ENCODE results near the gene AKAP1.

The AKAP1 gene

GRCh38 chr17:57107498-57108101 is 22.6 kb downstream of the AKAP1 start:
- H3K4me3 ChIP-seq (ENCODE audit: low read depth, low read length): no peak overlapping the region
- DNase-seq (ENCODE audit: low read depth): no peak
- in situ Hi-C loops (cut with HindIII; ENCODE audit: low sequenced_read_pairs): no loop called here
- no peak for TF ChIP-seq CTCF (IDR thresholded peaks at IDR 0.05; ENCODE audit: low read depth, low read length, missing control alignments)

GRCh38 chr17:57108671-57109392 is 23.8 kb downstream of the AKAP1 start:
- in situ Hi-C loops (cut with HindIII; ENCODE audit: low sequenced_read_pairs): no loop called here
- no peak for DNase-seq (ENCODE audit: low read depth)
- no peak overlapping the region for H3K4me3 ChIP-seq (ENCODE audit: low read depth, low read length)
- TF ChIP-seq CTCF (IDR thresholded peaks at IDR 0.05; ENCODE audit: low read depth, low read length, missing control alignments): no peak

- H3K4me3 ChIP-seq (ENCODE audit: low read depth, low read length): no peak overlapping the region
- in situ Hi-C loops (cut with HindIII; ENCODE audit: low sequenced_read_pairs): no loop called here
- TF ChIP-seq CTCF (IDR thresholded peaks at IDR 0.05; ENCODE audit: low read depth, low read length, missing control alignments): peak; percentile 38
- no peak for DNase-seq (ENCODE audit: low read depth)
These were observed 24.5 kb downstream of the AKAP1 start for GRCh38 chr17:57109393-57110151.

- no peak overlapping the region for H3K4me3 ChIP-seq (ENCODE audit: low read depth, low read length)
- TF ChIP-seq CTCF (IDR thresholded peaks at IDR 0.05; ENCODE audit: low read depth, low read length, missing control alignments): no peak
- no peak for DNase-seq (ENCODE audit: low read depth)
- in situ Hi-C loops (cut with HindIII; ENCODE audit: low sequenced_read_pairs): no loop called here
These were observed 25.1 kb downstream of the AKAP1 start for GRCh38 chr17:57110152-57110542.

- TF ChIP-seq CTCF (IDR thresholded peaks at IDR 0.05; ENCODE audit: low read depth, low read length, missing control alignments): no peak
- in situ Hi-C loops (cut with HindIII; ENCODE audit: low sequenced_read_pairs): no loop called here
- no peak for DNase-seq (ENCODE audit: low read depth)
- no peak overlapping the region for H3K4me3 ChIP-seq (ENCODE audit: low read depth, low read length)
These were observed 25.7 kb downstream of the AKAP1 start for GRCh38 chr17:57110579-57111325.

GRCh38 chr17:57111386-57111785 is 26.3 kb downstream of the AKAP1 start:
- no peak overlapping the region for H3K4me3 ChIP-seq (ENCODE audit: low read depth, low read length)
- in situ Hi-C loops (cut with HindIII; ENCODE audit: low sequenced_read_pairs): no loop called here
- no peak for DNase-seq (ENCODE audit: low read depth)
- no peak for TF ChIP-seq CTCF (IDR thresholded peaks at IDR 0.05; ENCODE audit: low read depth, low read length, missing control alignments)

All from astrocyte of the cerebellum (primary cell).